ENCODE results near the gene SYNPR. TPM values are rescaled to one million over a fixed set of nuclear protein-coding genes. Genes with fewer than 3 reads are reported as not detected.
A peak's percentile ranks its signal among the peaks of the same experiment; 100 is the strongest.

The SYNPR gene
- total and polyA plus RNA-seq, 2 donors from 2014 or later: not detected

DNA sequence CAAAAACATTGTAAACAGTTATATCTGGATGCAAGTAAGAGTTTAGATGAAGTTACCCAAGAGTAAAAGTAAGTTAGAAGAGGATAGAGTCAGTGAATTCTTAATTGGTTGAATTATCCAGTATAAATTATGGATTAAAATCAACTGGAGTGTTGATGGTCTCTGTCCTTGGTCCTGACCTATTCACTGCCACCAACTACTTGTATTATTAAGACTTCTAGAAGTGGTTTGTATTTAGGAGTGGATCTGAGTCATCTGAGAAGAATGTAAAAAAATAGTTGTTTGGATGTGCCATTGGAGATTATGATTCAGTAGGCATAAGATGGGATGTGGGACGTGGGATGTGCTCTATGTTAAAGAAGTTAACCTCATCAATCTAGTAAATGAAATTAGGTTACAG lies 86.4 kb downstream of the SYNPR start:
- H3K4me3 ChIP-seq (ENCODE audit: low read length in 3 of 3): no peak overlapping the region
- H3K9me3 ChIP-seq (ENCODE audit: control insufficient read depth in 2 of 3, insufficient read depth in 1 of 3, low read length in 3 of 3): no peaks in the 10 kb centered on the region
- H3K36me3 ChIP-seq (ENCODE audit: control insufficient read depth in 2 of 3, insufficient read depth in 3 of 3, low read length in 3 of 3): no peaks in the 10 kb centered on the region
- H3K27me3 ChIP-seq (ENCODE audit: control insufficient read depth, insufficient read depth, low read length): no peaks in the 10 kb centered on the region
- intact Hi-C loops (cut with DNase I): no loop called here
- TF ChIP-seq CTCF (IDR thresholded peaks at IDR 0.05; ENCODE audit: borderline replicate concordance, extremely low read depth, insufficient read depth): no peak
- H3K9ac ChIP-seq (ENCODE audit: low read length in 3 of 3): no peak overlapping the region
- peak in 2 of 5 donors; percentile 27 to 54 for DNase-seq
- FAIRE-seq: no peak
- no peaks in the 10 kb centered on the region for H3K4me1 ChIP-seq (ENCODE audit: control insufficient read depth in 2 of 3, insufficient read depth in 2 of 3, low read depth in 1 of 3, low read length in 3 of 3)
- no peak overlapping the region for H3K27ac ChIP-seq (ENCODE audit: low read depth in 2 of 2, low read length in 2 of 2)

- H3K4me3 ChIP-seq (ENCODE audit: low read length in 3 of 3): no peak overlapping the region
- no peaks in the 10 kb centered on the region for H3K36me3 ChIP-seq (ENCODE audit: control insufficient read depth in 2 of 3, insufficient read depth in 3 of 3, low read length in 3 of 3)
- H3K9me3 ChIP-seq (ENCODE audit: control insufficient read depth in 2 of 3, insufficient read depth in 1 of 3, low read length in 3 of 3): no peaks in the 10 kb centered on the region
- H3K9ac ChIP-seq (ENCODE audit: low read length in 3 of 3): no peak overlapping the region
- DNase-seq: peak in 2 of 5 donors; percentile 13 to 16
- FAIRE-seq: no peak
- no peaks in the 10 kb centered on the region for H3K4me1 ChIP-seq (ENCODE audit: control insufficient read depth in 2 of 3, insufficient read depth in 2 of 3, low read depth in 1 of 3, low read length in 3 of 3)
- peak; percentile 11 for TF ChIP-seq CTCF (IDR thresholded peaks at IDR 0.05; ENCODE audit: borderline replicate concordance, extremely low read depth, insufficient read depth)
- intact Hi-C loops (cut with DNase I): no loop called here
- H3K27ac ChIP-seq (ENCODE audit: low read depth in 2 of 2, low read length in 2 of 2): no peak overlapping the region
- no peaks in the 10 kb centered on the region for H3K27me3 ChIP-seq (ENCODE audit: control insufficient read depth, insufficient read depth, low read length)
These were observed 86.8 kb downstream of the SYNPR start for GRCh38 chr3:63364910-63365309.

DNA sequence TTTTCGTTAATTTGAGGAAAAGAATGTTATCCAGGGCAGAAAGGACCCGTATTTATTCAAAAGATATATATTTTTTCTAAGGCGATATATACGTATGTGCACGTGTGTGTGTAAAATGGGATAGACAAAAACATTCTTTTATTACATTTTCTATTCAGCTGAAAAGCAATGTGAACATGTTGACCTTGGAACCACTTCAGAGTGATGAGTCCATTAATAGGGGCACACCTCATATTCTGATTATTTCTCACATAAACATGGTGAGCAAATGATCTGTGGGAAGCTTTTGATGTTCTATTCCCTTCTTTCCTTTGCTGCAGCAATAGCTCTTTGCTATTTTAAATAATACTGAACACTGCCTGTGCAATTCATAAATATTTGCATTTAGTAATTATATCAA lies 87.6 kb downstream of the SYNPR start:
- DNase-seq: no peak
- H3K4me1 ChIP-seq (ENCODE audit: control insufficient read depth in 2 of 3, insufficient read depth in 2 of 3, low read depth in 1 of 3, low read length in 3 of 3): no peaks in the 10 kb centered on the region
- FAIRE-seq: no peak
- H3K27ac ChIP-seq (ENCODE audit: low read depth in 2 of 2, low read length in 2 of 2): no peak overlapping the region
- no peaks in the 10 kb centered on the region for H3K27me3 ChIP-seq (ENCODE audit: control insufficient read depth, insufficient read depth, low read length)
- no peak overlapping the region for H3K9ac ChIP-seq (ENCODE audit: low read length in 3 of 3)
- H3K36me3 ChIP-seq (ENCODE audit: control insufficient read depth in 2 of 3, insufficient read depth in 3 of 3, low read length in 3 of 3): no peaks in the 10 kb centered on the region
- intact Hi-C loops (cut with DNase I): no loop called here
- no peaks in the 10 kb centered on the region for H3K9me3 ChIP-seq (ENCODE audit: control insufficient read depth in 2 of 3, insufficient read depth in 1 of 3, low read length in 3 of 3)
- H3K4me3 ChIP-seq (ENCODE audit: low read length in 3 of 3): no peak overlapping the region
- TF ChIP-seq CTCF (IDR thresholded peaks at IDR 0.05; ENCODE audit: borderline replicate concordance, extremely low read depth, insufficient read depth): no peak

- Histone ChIP-seq H3K27ac (ENCODE audit: low read depth in 2 of 2, low read length in 2 of 2) (no peak overlapping the region), H3K4me1 (ENCODE audit: control insufficient read depth in 2 of 3, insufficient read depth in 2 of 3, low read depth in 1 of 3, low read length in 3 of 3) (no peaks in the 10 kb centered on the region), H3K27me3 (ENCODE audit: control insufficient read depth, insufficient read depth, low read length) (no peaks in the 10 kb centered on the region), H3K36me3 (ENCODE audit: control insufficient read depth in 2 of 3, insufficient read depth in 3 of 3, low read length in 3 of 3) (no peaks in the 10 kb centered on the region), H3K4me3 (ENCODE audit: low read length in 3 of 3) (no peak overlapping the region), H3K9me3 (ENCODE audit: control insufficient read depth in 2 of 3, insufficient read depth in 1 of 3, low read length in 3 of 3) (no peaks in the 10 kb centered on the region), H3K9ac (ENCODE audit: low read length in 3 of 3) (no peak overlapping the region)
- intact Hi-C loops (cut with DNase I): no loop called here
- no peak for TF ChIP-seq CTCF (IDR thresholded peaks at IDR 0.05; ENCODE audit: borderline replicate concordance, extremely low read depth, insufficient read depth)
- DNase-seq (no peak), FAIRE-seq (no peak)
These were observed 92.0 kb downstream of the SYNPR start for GRCh38 chr3:63370094-63370493.

Data from kidney (tissue), 14 donors.